Ascending aorta (tissue), 2 donors: ENCODE results near the gene ZNF467. TPM values are rescaled to one million over a fixed set of nuclear protein-coding genes. Genes with fewer than 3 reads are reported as not detected.

Experiments
- DNase-seq, 2 donors: peaks; one replicate each; pipeline ENCODE4 v3.0.0-alpha.2; 2019; ENCODE audit warnings: low spot score in 2 of 2
- H3K27ac ChIP-seq, 2 donors: fragments of 200-600 bp; sonication (generic); one replicate each; pipeline ENCODE4 v1.5.1; 2016 to 2017; ENCODE audit warnings: mild to moderate bottlenecking in 1 of 2
- H3K27me3 ChIP-seq: fragments of 200-600 bp; sonication (generic); one replicate; pipeline ENCODE4 v1.5.1; 2017
- H3K36me3 ChIP-seq, 2 donors: fragments of 200-600 bp; sonication (generic); one replicate each; pipeline ENCODE4 v1.5.1; 2016
- H3K4me1 ChIP-seq, 2 donors: fragments of 200-600 bp; sonication (generic); one replicate each; pipeline ENCODE4 v1.5.1; 2016 to 2017; ENCODE audit warnings: mild to moderate bottlenecking in 1 of 2
- H3K4me3 ChIP-seq, 2 donors: fragments of 200-600 bp; sonication (generic); one replicate each; pipeline ENCODE4 v1.5.1; 2016 to 2017; ENCODE audit warnings: mild to moderate bottlenecking in 1 of 2
- H3K9me3 ChIP-seq, 2 donors: fragments of 200-600 bp; sonication (generic); one replicate each; pipeline ENCODE4 v1.5.1; 2016
- CTCF ChIP-seq, 3 experiments: fragments of 200-600 bp in 2 of 3; fragments of 450-650 bp in 1 of 3; sonication (generic) in 2 of 3; IDR thresholded peaks; one replicate each; pipeline ENCODE4 v1.5.1; 2016 to 2019; ENCODE audit warnings: antibody characterized with exemption in 3 of 3, mild to moderate bottlenecking in 1 of 3, moderate library complexity in 1 of 3
- intact Hi-C: fragments of 100-400 bp; cut with DNase I; formaldehyde crosslinking; loops from one replicate; pipeline ENCODE4 v1.15.1; 2023
- total RNA-seq: library from RNA; depleted of rRNA; stranded (reverse); fragments of >200 nt; gene quantifications from one replicate; pipeline ENCODE4 v1.1.0, GENCODE V29; 2016

ZNF467 gene
- total RNA-seq, 1 donor from 2014 or later = 42.3 TPM

DNA sequence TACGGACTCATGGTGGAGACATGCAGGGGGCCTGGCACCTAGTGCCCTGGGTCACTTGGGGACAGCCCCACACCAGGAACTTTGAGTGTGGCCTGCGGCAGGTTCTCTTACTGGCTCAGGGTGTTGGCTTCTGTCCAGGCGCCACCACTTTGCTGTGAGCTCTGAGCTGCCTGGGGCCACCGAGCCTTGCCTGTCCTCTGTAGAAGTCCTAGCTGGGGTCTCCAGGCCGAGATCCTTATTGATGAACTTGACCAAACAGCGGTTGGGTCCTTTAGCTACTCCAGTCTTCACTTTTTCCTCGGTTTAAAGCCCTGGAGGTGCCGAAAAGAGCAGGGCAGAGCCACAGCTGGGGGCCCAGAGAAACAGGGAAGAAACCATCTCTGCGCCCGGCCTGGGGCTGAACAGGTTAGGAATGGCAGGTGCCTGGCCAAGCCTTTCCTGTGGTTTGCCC lies 41.3 kb downstream of the ZNF467 start:
- no peak overlapping the region for H3K27ac ChIP-seq
- no peak for TF ChIP-seq CTCF (IDR thresholded peaks at IDR 0.05)
- H3K27me3 ChIP-seq = no peaks in the 10 kb centered on the region
- intact Hi-C loops = no loop called here
- H3K36me3 ChIP-seq = peaks cover 56 to 67% of the 10 kb centered on the region in 2 donors
- DNase-seq = peak in 1 of 2 donors; percentile 54
- H3K9me3 ChIP-seq = no peaks in the 10 kb centered on the region
- H3K4me3 ChIP-seq = no peak overlapping the region
- no peaks in the 10 kb centered on the region for H3K4me1 ChIP-seq

GRCh38 chr7:149731207-149731955 lies 42.0 kb downstream of the ZNF467 start:
- Histone ChIP-seq H3K4me3 (no peak overlapping the region), H3K27ac (no peak overlapping the region), H3K9me3 (no peaks in the 10 kb centered on the region), H3K27me3 (no peaks in the 10 kb centered on the region), H3K36me3 (peaks cover 59 to 69% of the 10 kb centered on the region in 2 donors), H3K4me1 (no peaks in the 10 kb centered on the region)
- no peak for DNase-seq
- TF ChIP-seq CTCF (IDR thresholded peaks at IDR 0.05) = no peak
- intact Hi-C loops = no loop called here

DNA sequence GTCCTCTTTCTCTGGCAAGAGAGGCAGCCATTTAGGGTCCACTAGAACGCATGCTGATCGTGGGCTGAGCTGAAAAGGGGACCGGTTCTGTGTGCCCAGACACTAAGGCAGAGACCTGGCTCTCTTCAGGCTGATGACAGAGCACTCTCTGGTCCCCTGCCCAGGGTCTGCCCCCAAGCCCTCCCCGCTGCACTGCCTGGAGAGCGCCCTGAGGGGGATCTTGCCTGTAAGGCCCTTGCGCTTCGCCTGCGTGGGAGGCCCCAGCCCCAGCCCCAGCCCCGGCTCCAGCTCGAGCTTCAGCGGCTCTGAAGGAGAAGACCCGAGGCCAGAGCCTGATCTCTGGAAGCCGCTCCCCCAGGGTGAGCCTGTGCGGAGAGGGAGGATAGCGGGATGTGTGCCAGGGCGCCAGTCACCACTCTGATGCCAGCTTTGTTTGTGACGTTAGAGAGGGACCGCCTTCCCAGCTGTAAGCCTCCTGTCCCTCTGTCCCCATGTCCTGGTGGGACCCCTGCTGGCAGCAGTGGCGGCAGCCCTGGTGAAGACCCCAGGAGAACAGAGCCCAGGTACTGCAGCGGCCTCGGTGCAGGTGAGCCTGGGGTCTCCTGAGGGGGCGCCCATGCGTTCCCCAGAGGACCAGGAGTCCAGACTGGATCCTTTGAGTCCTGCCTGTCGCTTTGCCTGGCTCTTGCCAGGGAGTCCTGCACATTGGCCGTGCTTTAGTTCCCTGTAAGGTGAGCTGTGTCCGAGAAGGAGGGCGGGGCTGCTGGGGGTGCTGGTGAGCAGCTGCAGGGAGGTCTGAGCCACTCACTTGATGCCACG lies 43.2 kb downstream of the ZNF467 start:
- Histone ChIP-seq H3K27me3 (no peaks in the 10 kb centered on the region), H3K9me3 (no peaks in the 10 kb centered on the region), H3K4me1 (no peaks in the 10 kb centered on the region), H3K4me3 (no peak overlapping the region), H3K36me3 (peaks cover 61 to 79% of the 10 kb centered on the region in 2 donors), H3K27ac (no peak overlapping the region)
- DNase-seq = no peak
- no peak for TF ChIP-seq CTCF (IDR thresholded peaks at IDR 0.05)
- intact Hi-C loops = no loop called here

DNA sequence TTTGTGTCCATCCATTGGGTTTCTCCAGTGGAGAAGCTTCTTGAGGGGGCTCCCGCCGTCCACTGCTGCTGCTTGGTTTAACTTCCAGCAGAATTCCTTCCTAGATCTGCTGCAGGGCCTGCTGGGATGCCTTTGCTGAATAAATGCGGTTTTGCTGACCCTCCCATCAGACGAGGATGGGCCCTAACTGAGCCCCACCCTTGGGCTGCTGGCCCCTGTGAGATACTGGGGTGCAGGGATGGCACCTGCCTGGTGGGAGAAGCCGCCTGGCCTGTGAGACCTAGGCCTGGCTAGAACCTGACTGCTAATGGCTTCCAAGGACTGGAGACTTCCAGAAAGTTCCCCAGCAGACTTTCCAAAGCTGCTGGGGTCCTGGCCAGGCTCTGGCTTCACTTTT lies 43.8 kb downstream of the ZNF467 start:
- TF ChIP-seq CTCF (IDR thresholded peaks at IDR 0.05) = no peak
- DNase-seq = no peak
- intact Hi-C loops = no loop called here

DNA sequence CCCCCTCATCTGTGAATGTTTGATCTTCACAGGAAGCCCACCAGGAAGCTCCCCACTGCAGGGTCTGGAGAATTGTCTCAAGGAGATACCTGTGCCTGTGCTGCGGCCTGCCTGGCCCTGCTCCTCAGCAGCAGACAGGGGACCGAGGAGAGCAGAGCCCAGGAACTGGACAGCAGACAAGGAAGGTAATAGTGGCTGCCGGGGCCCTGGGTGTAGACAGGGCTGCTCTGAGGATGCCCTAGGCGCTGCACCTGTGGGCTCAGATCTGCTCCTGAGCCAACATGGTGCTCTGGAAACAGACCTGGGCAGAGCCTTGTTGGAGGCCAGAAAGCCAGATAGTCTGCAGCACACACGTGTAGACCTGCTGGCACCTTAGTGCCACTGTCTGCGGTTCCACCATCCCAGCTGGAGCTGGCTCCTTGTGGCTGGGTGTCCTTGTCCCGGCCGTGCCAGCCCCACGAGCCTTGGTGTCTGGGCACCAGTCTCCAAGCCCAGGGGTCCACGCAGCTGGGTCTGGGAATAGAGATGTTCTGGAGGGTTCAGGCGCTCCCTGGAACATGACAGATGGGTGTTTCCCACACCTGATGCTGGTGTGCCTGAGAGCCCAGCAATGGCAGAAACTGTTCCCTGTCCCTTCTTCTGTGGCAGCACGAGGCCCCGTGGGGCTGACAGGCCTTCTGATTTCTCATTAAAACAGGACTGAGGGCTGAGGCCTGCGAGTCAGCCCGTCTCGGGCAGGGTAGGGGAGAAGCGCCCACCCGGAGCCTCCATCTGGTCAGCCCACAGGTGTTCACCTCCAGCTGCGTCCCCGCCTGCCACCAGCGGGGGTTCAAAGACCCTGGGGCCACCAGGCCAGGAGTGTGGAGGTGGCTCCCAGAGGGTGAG lies 44.7 kb downstream of the ZNF467 start:
- intact Hi-C loops = no loop called here
- H3K4me3 ChIP-seq = no peak overlapping the region
- no peaks in the 10 kb centered on the region for H3K4me1 ChIP-seq
- no peak for DNase-seq
- no peaks in the 10 kb centered on the region for H3K27me3 ChIP-seq
- TF ChIP-seq CTCF (IDR thresholded peaks at IDR 0.05) = no peak
- H3K27ac ChIP-seq = no peak overlapping the region
- H3K9me3 ChIP-seq = no peaks in the 10 kb centered on the region
- peaks cover 74 to 87% of the 10 kb centered on the region in 2 donors for H3K36me3 ChIP-seq

More for the DNA sequence above, 43.8 kb downstream of the ZNF467 start:
- no peak overlapping the region for H3K27ac ChIP-seq
- no peak overlapping the region for H3K4me3 ChIP-seq
- no peaks in the 10 kb centered on the region for H3K27me3 ChIP-seq
- H3K36me3 ChIP-seq = peaks cover 67 to 85% of the 10 kb centered on the region in 2 donors
- H3K9me3 ChIP-seq = no peaks in the 10 kb centered on the region
- H3K4me1 ChIP-seq = no peaks in the 10 kb centered on the region
